Measurements from ENCODE around the gene UVSSA. TPM values are rescaled to one million over a fixed set of nuclear protein-coding genes. Genes with fewer than 3 reads are reported as not detected.
A peak's percentile ranks its signal among the peaks of the same experiment; 100 is the strongest.

Gene UVSSA
- total RNA-seq, 1 experiment from 2014 or later: 40.4 TPM

DNA sequence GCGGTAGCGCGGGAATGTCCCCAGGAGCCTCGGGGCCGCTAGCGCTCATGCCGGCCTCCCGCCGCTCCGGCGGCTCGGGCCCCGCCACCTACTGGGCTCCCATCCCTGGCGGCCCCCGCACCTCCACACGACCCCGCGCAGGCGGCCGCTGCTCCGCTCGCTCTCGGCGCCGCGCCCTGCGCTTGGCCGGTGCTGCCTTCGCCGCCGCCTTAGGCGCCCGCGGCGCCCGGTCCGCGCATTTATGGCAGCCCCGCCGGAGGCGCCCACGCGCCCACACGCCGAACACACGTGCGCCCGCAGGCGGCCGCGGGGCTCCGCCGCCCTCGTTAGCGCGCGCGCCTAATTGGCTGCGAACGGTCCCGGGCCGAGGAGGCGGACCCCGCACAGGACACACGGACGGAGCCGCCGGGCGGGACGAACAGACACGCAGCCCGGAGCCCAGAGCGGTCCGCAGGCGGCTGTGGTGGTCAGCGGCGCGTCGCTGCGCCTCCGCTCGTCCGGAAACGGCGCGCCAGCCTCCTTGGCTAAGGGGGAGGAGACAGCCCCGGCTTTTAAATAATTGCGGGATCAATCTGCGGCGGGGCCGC is 59.5 kb downstream of the UVSSA start, which contains the start of gene NKX1-1:
Gene NKX1-1 (minus strand): TSS at position 49 of the 587 bp plus-strand sequence. CDS start 0 bp downstream, at position 49.
- Mint-ChIP-seq H3K27me3 (ENCODE audit: low read depth) (peaks cover 92% of the 10 kb centered on the region), H3K36me3 (no peaks in the 10 kb centered on the region), H3K4me3 (peak within 1 kb of the TSS; percentile 50), H3K4me1 (peaks cover 13% of the 10 kb centered on the region), H3K9me3 (no peaks in the 10 kb centered on the region), H3K27ac (no peak within 1 kb of the TSS)
- POLR2A ChIA-PET: no interaction called here
- ATAC-seq (no peak), DNase-seq (ENCODE audit: low spot score) (no peak)
- CTCF ChIA-PET: interaction anchor here (1.2 to 4.4 kb wide), 2 partner anchors 50 to 106 kb away, joined by 3 to 19 read pairs; no protein-coding TSS in a partner anchor
- TF ChIP-seq TEAD1 (CRISPR knock-in tag; IDR thresholded peaks at IDR 0.05): 0 out of 2 replicates have a peak, but pooled peaks have one; percentile 19
- TF ChIP-seq, protein P1, sequence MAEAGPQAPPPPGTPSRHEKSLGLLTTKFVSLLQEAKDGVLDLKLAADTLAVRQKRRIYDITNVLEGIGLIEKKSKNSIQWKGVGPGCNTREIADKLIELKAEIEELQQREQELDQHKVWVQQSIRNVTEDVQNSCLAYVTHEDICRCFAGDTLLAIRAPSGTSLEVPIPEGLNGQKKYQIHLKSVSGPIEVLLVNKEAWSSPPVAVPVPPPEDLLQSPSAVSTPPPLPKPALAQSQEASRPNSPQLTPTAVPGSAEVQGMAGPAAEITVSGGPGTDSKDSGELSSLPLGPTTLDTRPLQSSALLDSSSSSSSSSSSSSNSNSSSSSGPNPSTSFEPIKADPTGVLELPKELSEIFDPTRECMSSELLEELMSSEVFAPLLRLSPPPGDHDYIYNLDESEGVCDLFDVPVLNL (CRISPR knock-in tag; IDR thresholded peaks at IDR 0.05; ENCODE audit: borderline replicate concordance, low read depth): no peak
- TF ChIP-seq, protein P2, sequence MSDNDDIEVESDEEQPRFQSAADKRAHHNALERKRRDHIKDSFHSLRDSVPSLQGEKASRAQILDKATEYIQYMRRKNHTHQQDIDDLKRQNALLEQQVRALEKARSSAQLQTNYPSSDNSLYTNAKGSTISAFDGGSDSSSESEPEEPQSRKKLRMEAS (CRISPR knock-in tag; IDR thresholded peaks at IDR 0.05): no peak
- 0 out of 2 replicates have a peak, but pooled peaks have one; percentile 33 for TF ChIP-seq FOXP1 (CRISPR knock-in tag; IDR thresholded peaks at IDR 0.05; ENCODE audit: borderline replicate concordance)
- no peak for TF ChIP-seq OVOL2 (CRISPR knock-in tag; IDR thresholded peaks at IDR 0.05; ENCODE audit: borderline replicate concordance)

DNA sequence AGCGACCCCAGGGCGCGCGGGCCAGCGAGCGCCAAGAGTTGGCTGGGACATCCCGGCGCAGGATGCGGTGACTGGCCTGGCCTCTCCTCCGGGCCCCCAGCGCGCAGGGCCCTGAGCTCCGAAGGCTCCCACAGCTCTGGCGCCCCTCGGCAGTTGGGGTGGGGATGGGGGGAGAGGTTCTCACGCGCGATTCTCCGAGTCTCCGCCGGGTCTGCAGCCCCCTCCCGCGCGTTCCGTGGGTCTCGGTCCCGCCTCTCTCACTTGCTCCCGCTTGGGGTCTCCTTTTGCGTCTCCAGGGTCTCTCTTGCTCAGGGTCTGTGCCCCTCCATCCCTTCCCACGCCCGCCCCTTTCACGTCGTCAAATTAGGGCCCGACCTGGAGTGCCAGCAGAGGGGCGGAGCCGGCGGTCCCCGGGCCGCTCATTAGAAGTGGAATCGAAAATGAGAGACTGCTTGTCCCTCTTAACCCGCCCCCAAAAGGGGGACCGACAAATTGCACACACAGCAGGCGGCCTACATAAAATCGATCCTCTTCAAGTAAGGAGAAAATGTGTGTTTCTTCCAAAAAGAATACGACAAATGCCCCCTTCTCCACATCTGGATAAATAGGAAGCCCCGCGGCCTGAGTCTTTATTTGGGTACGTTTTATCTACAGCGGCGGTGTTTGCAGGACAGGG is 60.1 kb downstream of the UVSSA start:
- POLR2A ChIA-PET: no interaction called here
- no peak for ATAC-seq
- CTCF ChIA-PET: interaction anchor here (1.0 to 4.4 kb wide), 3 partner anchors 105 to 324 kb away, joined by 3 to 19 read pairs (median 5); no protein-coding TSS in a partner anchor

More for the DNA sequence above, 60.1 kb downstream of the UVSSA start:
- peaks cover 13% of the 10 kb centered on the region for H3K4me1 Mint-ChIP-seq
- H3K4me3 Mint-ChIP-seq: peak overlapping the region; percentile 50
- no peaks in the 10 kb centered on the region for H3K36me3 Mint-ChIP-seq
- no peak for DNase-seq (ENCODE audit: low spot score)
- no peaks in the 10 kb centered on the region for H3K9me3 Mint-ChIP-seq
- TF ChIP-seq, protein P3, sequence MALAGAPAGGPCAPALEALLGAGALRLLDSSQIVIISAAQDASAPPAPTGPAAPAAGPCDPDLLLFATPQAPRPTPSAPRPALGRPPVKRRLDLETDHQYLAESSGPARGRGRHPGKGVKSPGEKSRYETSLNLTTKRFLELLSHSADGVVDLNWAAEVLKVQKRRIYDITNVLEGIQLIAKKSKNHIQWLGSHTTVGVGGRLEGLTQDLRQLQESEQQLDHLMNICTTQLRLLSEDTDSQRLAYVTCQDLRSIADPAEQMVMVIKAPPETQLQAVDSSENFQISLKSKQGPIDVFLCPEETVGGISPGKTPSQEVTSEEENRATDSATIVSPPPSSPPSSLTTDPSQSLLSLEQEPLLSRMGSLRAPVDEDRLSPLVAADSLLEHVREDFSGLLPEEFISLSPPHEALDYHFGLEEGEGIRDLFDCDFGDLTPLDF (CRISPR knock-in tag; IDR thresholded peaks at IDR 0.05): no peak
- TF ChIP-seq, protein P4, sequence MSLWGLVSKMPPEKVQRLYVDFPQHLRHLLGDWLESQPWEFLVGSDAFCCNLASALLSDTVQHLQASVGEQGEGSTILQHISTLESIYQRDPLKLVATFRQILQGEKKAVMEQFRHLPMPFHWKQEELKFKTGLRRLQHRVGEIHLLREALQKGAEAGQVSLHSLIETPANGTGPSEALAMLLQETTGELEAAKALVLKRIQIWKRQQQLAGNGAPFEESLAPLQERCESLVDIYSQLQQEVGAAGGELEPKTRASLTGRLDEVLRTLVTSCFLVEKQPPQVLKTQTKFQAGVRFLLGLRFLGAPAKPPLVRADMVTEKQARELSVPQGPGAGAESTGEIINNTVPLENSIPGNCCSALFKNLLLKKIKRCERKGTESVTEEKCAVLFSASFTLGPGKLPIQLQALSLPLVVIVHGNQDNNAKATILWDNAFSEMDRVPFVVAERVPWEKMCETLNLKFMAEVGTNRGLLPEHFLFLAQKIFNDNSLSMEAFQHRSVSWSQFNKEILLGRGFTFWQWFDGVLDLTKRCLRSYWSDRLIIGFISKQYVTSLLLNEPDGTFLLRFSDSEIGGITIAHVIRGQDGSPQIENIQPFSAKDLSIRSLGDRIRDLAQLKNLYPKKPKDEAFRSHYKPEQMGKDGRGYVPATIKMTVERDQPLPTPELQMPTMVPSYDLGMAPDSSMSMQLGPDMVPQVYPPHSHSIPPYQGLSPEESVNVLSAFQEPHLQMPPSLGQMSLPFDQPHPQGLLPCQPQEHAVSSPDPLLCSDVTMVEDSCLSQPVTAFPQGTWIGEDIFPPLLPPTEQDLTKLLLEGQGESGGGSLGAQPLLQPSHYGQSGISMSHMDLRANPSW (CRISPR knock-in tag; conservative IDR thresholded peaks at IDR 0.05; ENCODE audit: low read depth): no peak
- no peak for TF ChIP-seq RELA (CRISPR knock-in tag; IDR thresholded peaks at IDR 0.05; ENCODE audit: borderline replicate concordance)
- no peak for TF ChIP-seq GRHL2 (CRISPR knock-in tag; IDR thresholded peaks at IDR 0.05; ENCODE audit: insufficient replicate concordance, severe bottlenecking)
- TF ChIP-seq, protein P5, sequence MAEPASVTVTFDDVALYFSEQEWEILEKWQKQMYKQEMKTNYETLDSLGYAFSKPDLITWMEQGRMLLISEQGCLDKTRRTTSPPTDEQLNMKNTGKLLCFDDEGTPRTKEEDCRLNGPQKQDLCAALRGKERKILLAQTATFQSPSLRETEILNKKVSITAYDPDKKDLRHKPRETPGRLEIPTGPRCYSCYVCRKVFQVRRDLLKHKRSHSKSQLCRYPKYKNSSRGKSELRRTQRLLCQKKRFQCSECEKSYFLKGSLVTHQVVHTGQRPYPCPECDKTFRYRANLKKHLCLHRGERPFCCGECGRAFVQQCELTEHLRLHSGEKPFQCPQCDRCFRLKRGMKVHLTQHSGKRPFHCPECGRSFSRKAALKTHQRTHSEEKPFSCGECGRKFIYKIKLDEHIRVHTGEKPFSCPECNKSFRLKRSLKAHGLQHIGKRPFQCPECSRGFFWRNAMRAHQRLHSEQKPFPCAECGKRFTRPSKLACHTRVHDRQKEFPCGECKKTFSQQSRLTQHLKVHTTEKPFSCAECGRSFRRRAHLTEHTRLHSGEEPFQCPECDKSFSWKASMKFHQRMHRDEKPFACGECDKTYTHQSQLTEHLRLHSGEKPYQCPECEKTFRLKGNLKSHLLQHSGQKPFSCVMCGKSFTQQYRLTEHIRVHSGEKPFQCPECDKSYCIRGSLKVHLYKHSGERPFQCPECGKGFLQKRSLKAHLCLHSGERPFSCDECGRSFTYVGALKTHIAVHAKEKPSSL (CRISPR knock-in tag; conservative IDR thresholded peaks at IDR 0.05): no peak
- TF ChIP-seq, protein P6, sequence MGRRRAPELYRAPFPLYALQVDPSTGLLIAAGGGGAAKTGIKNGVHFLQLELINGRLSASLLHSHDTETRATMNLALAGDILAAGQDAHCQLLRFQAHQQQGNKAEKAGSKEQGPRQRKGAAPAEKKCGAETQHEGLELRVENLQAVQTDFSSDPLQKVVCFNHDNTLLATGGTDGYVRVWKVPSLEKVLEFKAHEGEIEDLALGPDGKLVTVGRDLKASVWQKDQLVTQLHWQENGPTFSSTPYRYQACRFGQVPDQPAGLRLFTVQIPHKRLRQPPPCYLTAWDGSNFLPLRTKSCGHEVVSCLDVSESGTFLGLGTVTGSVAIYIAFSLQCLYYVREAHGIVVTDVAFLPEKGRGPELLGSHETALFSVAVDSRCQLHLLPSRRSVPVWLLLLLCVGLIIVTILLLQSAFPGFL (CRISPR knock-in tag; IDR thresholded peaks at IDR 0.05; ENCODE audit: borderline replicate concordance): no peak
- TF ChIP-seq CREB1 (CRISPR knock-in tag; IDR thresholded peaks at IDR 0.05): no peak
- TF ChIP-seq ZNF232 (CRISPR knock-in tag; IDR thresholded peaks at IDR 0.05): no peak
- TF ChIP-seq, protein P7, sequence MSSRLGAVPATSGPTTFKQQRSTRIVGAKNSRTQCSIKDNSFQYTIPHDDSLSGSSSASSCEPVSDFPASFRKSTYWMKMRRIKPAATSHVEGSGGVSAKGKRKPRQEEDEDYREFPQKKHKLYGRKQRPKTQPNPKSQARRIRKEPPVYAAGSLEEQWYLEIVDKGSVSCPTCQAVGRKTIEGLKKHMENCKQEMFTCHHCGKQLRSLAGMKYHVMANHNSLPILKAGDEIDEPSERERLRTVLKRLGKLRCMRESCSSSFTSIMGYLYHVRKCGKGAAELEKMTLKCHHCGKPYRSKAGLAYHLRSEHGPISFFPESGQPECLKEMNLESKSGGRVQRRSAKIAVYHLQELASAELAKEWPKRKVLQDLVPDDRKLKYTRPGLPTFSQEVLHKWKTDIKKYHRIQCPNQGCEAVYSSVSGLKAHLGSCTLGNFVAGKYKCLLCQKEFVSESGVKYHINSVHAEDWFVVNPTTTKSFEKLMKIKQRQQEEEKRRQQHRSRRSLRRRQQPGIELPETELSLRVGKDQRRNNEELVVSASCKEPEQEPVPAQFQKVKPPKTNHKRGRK (CRISPR knock-in tag; IDR thresholded peaks at IDR 0.05; ENCODE audit: borderline replicate concordance): no peak
- TF ChIP-seq, protein P8, sequence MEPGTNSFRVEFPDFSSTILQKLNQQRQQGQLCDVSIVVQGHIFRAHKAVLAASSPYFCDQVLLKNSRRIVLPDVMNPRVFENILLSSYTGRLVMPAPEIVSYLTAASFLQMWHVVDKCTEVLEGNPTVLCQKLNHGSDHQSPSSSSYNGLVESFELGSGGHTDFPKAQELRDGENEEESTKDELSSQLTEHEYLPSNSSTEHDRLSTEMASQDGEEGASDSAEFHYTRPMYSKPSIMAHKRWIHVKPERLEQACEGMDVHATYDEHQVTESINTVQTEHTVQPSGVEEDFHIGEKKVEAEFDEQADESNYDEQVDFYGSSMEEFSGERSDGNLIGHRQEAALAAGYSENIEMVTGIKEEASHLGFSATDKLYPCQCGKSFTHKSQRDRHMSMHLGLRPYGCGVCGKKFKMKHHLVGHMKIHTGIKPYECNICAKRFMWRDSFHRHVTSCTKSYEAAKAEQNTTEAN (CRISPR knock-in tag; IDR thresholded peaks at IDR 0.05): no peak
- peaks cover 92% of the 10 kb centered on the region for H3K27me3 Mint-ChIP-seq (ENCODE audit: low read depth)
- H3K27ac Mint-ChIP-seq: no peak overlapping the region
